Stomach (tissue), 4 donors: Measurements from ENCODE around the gene SDF2L1.

Experiments used
- EP300 ChIP-seq: sonication (generic); formaldehyde crosslinking; IDR thresholded peaks from one replicate; pipeline ENCODE4 v1.6.1; 2017; ENCODE audit warnings: antibody characterized with exemption
- POLR2A ChIP-seq, 4 donors: fragments of 450-650 bp; IDR thresholded peaks; one replicate each; pipeline ENCODE4 v1.6.1; 2016; ENCODE audit warnings: antibody characterized with exemption in 4 of 4, control low read depth in 2 of 4, mild to moderate bottlenecking in 1 of 4, moderate library complexity in 1 of 4
- TF ChIP-seq, protein P1 (sequence below), 7 experiments: fragments of 450-650 bp in 4 of 7; fragments of 200-600 bp in 3 of 7; sonication (generic) in 3 of 7; IDR thresholded peaks; one replicate each; pipeline ENCODE4 v1.5.1; 2016 to 2019; ENCODE audit warnings: antibody characterized with exemption in 7 of 7, control low read depth in 2 of 7, mild to moderate bottlenecking in 1 of 7

DNA sequence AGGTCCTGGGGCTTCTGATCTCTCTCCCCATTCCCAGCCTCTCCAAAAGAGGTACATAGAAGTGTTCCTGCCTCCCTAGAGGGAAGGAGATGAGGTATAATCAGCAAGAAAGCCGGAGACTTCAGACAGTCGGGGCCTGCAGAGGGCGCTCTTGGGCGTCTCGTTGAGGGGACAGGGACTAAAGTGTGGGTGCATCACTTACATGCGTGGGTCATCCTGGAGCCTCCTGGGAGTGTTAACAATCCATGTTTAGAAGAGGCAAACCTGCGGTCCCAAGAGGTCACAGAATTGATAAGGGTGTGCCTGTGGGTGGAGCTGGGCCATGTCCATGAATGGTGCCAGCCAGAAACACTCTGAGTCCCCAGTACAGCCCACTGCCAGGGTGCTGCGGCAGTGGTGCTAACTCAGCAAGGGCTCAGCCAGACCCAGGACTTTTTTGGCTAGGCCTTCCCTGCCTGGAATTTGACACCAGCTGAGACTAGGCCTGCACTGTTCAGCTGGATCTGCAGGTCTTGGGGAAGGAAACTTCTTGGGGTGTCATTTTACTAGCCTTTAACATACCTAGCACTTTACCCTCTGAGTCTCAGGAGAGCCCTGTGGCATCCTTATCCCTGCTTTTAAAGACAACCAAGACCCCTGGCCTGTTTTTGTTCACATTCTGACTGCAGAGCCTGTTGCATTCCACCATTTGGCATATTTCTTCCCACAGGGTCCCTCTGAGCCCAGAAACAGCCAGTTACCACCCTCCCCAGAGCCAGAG is 17.8 kb upstream of the SDF2L1 start:
- TF ChIP-seq, protein P1, sequence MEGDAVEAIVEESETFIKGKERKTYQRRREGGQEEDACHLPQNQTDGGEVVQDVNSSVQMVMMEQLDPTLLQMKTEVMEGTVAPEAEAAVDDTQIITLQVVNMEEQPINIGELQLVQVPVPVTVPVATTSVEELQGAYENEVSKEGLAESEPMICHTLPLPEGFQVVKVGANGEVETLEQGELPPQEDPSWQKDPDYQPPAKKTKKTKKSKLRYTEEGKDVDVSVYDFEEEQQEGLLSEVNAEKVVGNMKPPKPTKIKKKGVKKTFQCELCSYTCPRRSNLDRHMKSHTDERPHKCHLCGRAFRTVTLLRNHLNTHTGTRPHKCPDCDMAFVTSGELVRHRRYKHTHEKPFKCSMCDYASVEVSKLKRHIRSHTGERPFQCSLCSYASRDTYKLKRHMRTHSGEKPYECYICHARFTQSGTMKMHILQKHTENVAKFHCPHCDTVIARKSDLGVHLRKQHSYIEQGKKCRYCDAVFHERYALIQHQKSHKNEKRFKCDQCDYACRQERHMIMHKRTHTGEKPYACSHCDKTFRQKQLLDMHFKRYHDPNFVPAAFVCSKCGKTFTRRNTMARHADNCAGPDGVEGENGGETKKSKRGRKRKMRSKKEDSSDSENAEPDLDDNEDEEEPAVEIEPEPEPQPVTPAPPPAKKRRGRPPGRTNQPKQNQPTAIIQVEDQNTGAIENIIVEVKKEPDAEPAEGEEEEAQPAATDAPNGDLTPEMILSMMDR (IDR thresholded peaks at IDR 0.05) = peak in 3 of 7 experiments; percentile 10 to 19 (median 16)
- no peak for TF ChIP-seq POLR2A (IDR thresholded peaks at IDR 0.05)
- no peak for TF ChIP-seq EP300
